Uterus (tissue), 2 donors: ENCODE data around the gene HYPK.

Experiments
- CTCF ChIP-seq, 4 experiments: fragments of 200-600 bp in 2 of 4; fragments of 450-650 bp in 2 of 4; sonication (generic) in 2 of 4; IDR thresholded peaks; one replicate each; pipeline ENCODE4 v1.5.1; 2016 to 2019; ENCODE audit warnings: antibody characterized with exemption in 4 of 4, mild to moderate bottlenecking in 2 of 4, moderate library complexity in 1 of 4
- POLR2A ChIP-seq, 2 donors: fragments of 450-650 bp; IDR thresholded peaks; one replicate each; pipeline ENCODE4 v1.6.1; 2016; ENCODE audit warnings: antibody characterized with exemption in 2 of 2, mild to moderate bottlenecking in 1 of 2, moderate library complexity in 1 of 2

DNA sequence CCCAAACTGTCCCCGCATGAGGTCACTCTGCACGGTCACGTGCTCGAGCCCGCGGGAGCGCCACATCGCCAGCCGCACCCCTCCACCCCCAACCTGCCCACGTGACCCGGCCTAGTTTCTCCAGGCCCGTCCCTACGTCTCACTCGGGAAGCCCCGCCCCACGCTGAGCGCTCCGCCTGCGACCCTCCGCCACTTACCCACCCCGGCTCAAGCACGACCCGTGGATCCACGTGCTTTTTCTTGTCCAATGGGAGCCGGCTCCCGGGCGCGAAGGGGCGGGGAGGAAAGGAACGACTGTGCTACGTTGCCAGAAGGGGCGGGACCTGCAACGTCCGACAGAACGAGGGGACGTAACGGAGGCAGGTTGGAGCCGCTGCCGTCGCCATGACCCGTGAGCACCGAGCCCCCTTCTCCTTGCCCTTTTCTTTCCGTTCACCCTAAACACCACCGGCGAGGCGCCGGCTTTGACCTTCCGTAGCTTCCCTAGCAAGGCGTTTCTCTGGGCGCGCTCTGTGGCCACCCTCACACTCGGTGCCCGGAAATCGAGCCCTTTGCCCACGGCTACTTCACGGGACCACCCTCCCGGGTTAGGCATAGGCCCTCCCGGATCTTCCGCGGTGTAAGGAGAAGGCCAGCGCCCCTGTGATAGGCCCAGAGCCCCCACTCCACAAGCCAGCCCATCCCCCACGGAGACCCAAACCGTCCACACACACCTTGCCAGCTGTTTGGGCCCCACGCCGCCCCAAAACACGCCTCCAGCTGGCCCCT is 8.2 kb upstream of the HYPK start, which contains the start of gene SERF2:
- TF ChIP-seq CTCF (IDR thresholded peaks at IDR 0.05) (no peak), POLR2A (IDR thresholded peaks at IDR 0.05) (peak; percentile 98 to 99)
